Gastroesophageal sphincter (tissue), 4 donors: Measurements from ENCODE around the gene BHLHE23. TPM values are rescaled to one million over a fixed set of nuclear protein-coding genes. Genes with fewer than 3 reads are reported as not detected.

Experiments used
- ATAC-seq: fragments of 150-250 bp; one replicate; pipeline ENCODE4 v1.9.1; 2016; ENCODE audit warnings: mild to moderate bottlenecking, moderate library complexity
- H3K27ac ChIP-seq, 4 donors: fragments of 200-600 bp; sonication (generic) in 3 of 4; 1 replicate in 3 of 4; 2 replicates in 1 of 4; pipeline ENCODE4 v1.5.1; 2016 to 2019
- H3K27me3 ChIP-seq: fragments of 200-600 bp; sonication (generic); one replicate; pipeline ENCODE4 v1.5.1; 2019
- H3K36me3 ChIP-seq, 2 donors: fragments of 200-600 bp; sonication (generic); one replicate each; pipeline ENCODE4 v1.5.1; 2019; ENCODE audit warnings: control low read depth in 1 of 2
- H3K4me1 ChIP-seq, 3 donors: fragments of 200-600 bp; sonication (generic); 1 replicate in 2 of 3; 2 replicates in 1 of 3; pipeline ENCODE4 v1.5.1; 2016 to 2019; ENCODE audit warnings: control low read depth in 2 of 3
- H3K4me3 ChIP-seq, 2 donors: fragments of 200-600 bp; sonication (generic); one replicate each; pipeline ENCODE4 v1.5.1; 2019; ENCODE audit warnings: mild to moderate bottlenecking in 1 of 2, moderate library complexity in 1 of 2
- H3K9me3 ChIP-seq, 3 donors: fragments of 200-600 bp; sonication (generic); one replicate each; pipeline ENCODE4 v1.5.1; 2017 to 2019; ENCODE audit warnings: control low read depth in 2 of 3
- EP300 ChIP-seq: sonication (generic); formaldehyde crosslinking; IDR thresholded peaks from one replicate; pipeline ENCODE4 v1.6.1; 2017; ENCODE audit warnings: antibody characterized with exemption, mild to moderate bottlenecking
- POLR2A ChIP-seq, 2 donors: fragments of 450-650 bp; IDR thresholded peaks; one replicate each; pipeline ENCODE4 v1.6.1; 2017; ENCODE audit warnings: antibody characterized with exemption in 2 of 2, mild to moderate bottlenecking in 2 of 2, moderate library complexity in 1 of 2
- POLR2AphosphoS5 ChIP-seq: sonication (generic); formaldehyde crosslinking; IDR thresholded peaks from one replicate; pipeline ENCODE4 v1.6.1; 2017; ENCODE audit warnings: antibody characterized with exemption
- WGBS, 2 donors: methylation state at CpG; one replicate each; pipeline ENCODE4 v1.1.5; 2018; ENCODE audit warnings: low coverage in 1 of 2; 5-methylcytosine and 5-hydroxymethylcytosine counted together
- total RNA-seq, 4 donors: library from RNA; depleted of rRNA; stranded (reverse); fragments of >200 nt; gene quantifications; one replicate each; pipeline ENCODE4 v1.1.0, GENCODE V29; 2016
- TF ChIP-seq, protein P1 (sequence below), 4 experiments: fragments of 200-600 bp in 2 of 4; fragments of 450-650 bp in 2 of 4; sonication (generic) in 1 of 4; IDR thresholded peaks; one replicate each; pipeline ENCODE4 v1.5.1; 2017 to 2019; ENCODE audit warnings: antibody characterized with exemption in 4 of 4, mild to moderate bottlenecking in 2 of 4, moderate library complexity in 2 of 4

The BHLHE23 gene
- total RNA-seq, 4 donors from 2014 or later = not detected

- no peak for ATAC-seq
- 87 to 92% methylated on average over 8 to 13 of the region's 36 CpGs for WGBS, 2 donors
These were observed 49.3 kb downstream of the BHLHE23 start for GRCh38 chr20:62957136-62958117.

GRCh38 chr20:62956387-62957135, 50.2 kb downstream of the BHLHE23 start:
- H3K4me1 ChIP-seq = peaks cover 5 to 33% (median 29%) of the 10 kb centered on the region in 3 donors
- WGBS, 2 donors = 80% methylated on average over 1 of the region's 25 CpGs; no CpG with 5 or more reads in 1 of the 2 donors
- peaks cover 0 to 18% of the 10 kb centered on the region in 2 donors for H3K36me3 ChIP-seq
- no peak overlapping the region for H3K27ac ChIP-seq
- H3K27me3 ChIP-seq = no peaks in the 10 kb centered on the region
- no peak overlapping the region for H3K4me3 ChIP-seq
- no peak for ATAC-seq
- TF ChIP-seq POLR2AphosphoS5 = no peak
- H3K9me3 ChIP-seq = no peaks in the 10 kb centered on the region

More at GRCh38 chr20:62957136-62958117, 49.3 kb downstream of the BHLHE23 start:
- H3K9me3 ChIP-seq = no peaks in the 10 kb centered on the region
- H3K4me1 ChIP-seq = peaks cover 5 to 25% (median 24%) of the 10 kb centered on the region in 3 donors
- H3K36me3 ChIP-seq = peaks cover 0 to 27% of the 10 kb centered on the region in 2 donors
- no peak overlapping the region for H3K27ac ChIP-seq
- H3K27me3 ChIP-seq = no peaks in the 10 kb centered on the region
- no peak overlapping the region for H3K4me3 ChIP-seq
- TF ChIP-seq POLR2AphosphoS5 (no peak), POLR2A (IDR thresholded peaks at IDR 0.05) (no peak), EP300 (no peak)
- TF ChIP-seq, protein P1, sequence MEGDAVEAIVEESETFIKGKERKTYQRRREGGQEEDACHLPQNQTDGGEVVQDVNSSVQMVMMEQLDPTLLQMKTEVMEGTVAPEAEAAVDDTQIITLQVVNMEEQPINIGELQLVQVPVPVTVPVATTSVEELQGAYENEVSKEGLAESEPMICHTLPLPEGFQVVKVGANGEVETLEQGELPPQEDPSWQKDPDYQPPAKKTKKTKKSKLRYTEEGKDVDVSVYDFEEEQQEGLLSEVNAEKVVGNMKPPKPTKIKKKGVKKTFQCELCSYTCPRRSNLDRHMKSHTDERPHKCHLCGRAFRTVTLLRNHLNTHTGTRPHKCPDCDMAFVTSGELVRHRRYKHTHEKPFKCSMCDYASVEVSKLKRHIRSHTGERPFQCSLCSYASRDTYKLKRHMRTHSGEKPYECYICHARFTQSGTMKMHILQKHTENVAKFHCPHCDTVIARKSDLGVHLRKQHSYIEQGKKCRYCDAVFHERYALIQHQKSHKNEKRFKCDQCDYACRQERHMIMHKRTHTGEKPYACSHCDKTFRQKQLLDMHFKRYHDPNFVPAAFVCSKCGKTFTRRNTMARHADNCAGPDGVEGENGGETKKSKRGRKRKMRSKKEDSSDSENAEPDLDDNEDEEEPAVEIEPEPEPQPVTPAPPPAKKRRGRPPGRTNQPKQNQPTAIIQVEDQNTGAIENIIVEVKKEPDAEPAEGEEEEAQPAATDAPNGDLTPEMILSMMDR (IDR thresholded peaks at IDR 0.05) = no peak

Other genes with a start within 250 kb of the BHLHE23 start
- 10 to 100 TPM in 3 of 4 donors, 1 to 10 TPM in 1; 9.3 to 15.6 (median 14.5) TPM for gene MRGBP, start 210.5 kb downstream of the BHLHE23 start, total RNA-seq
- 10 to 100 TPM; 55.1 to 61.0 (median 58.9) TPM for gene OGFR, start 202.1 kb downstream of the BHLHE23 start, total RNA-seq
- 10 to 100 TPM in 2 of 4 donors, 1 to 10 TPM in 2; 8.8 to 29.9 (median 14.3) TPM for gene COL9A3, start 189.9 kb downstream of the BHLHE23 start, total RNA-seq
- 10 to 100 TPM; 12.0 to 28.9 (median 13.8) TPM for gene TCFL5, start 145.1 kb downstream of the BHLHE23 start, total RNA-seq
- gene DIDO1, start 80.5 kb downstream of the BHLHE23 start, total RNA-seq = 10 to 100 TPM; 49.5 to 75.8 (median 66.5) TPM
- gene GID8, start 68.8 kb downstream of the BHLHE23 start, total RNA-seq = 10 to 100 TPM; 23.2 to 34.8 (median 27.9) TPM
- gene SLC17A9, start 54.3 kb downstream of the BHLHE23 start, total RNA-seq = 1 to 10 TPM; 1.3 to 4.6 (median 2.8) TPM
- gene YTHDF1, start 209.2 kb upstream of the BHLHE23 start, total RNA-seq = 10 to 100 TPM; 20.2 to 35.8 (median 34.2) TPM
- gene BIRC7, start 228.9 kb upstream of the BHLHE23 start, total RNA-seq = not detected
- gene NKAIN4, start 247.5 kb upstream of the BHLHE23 start, total RNA-seq = 1 to 10 TPM in 1 of 4 donors, not detected in 3; 2.3 TPM